Endodermal cell (in vitro differentiated cells): Measurements from ENCODE around the gene SLC35D2. TPM values are rescaled to one million over a fixed set of nuclear protein-coding genes. Genes with fewer than 3 reads are reported as not detected.
A peak's percentile ranks its signal among the peaks of the same experiment; 100 is the strongest.

Source experiments
- DNase-seq: peaks from one replicate; pipeline ENCODE4 v3.0.0-alpha.2; 2017
- H3K27ac ChIP-seq: 2 replicates; pipeline ENCODE4 v1.5.1; 2013; ENCODE audit warnings: mild to moderate bottlenecking, low read depth, low read length, moderate library complexity
- H3K27me3 ChIP-seq: 2 replicates; pipeline ENCODE4 v1.6.1; 2013; ENCODE audit warnings: mild to moderate bottlenecking, low read length, moderate library complexity; ENCODE audit not compliant: insufficient read depth, control insufficient read depth, poor library complexity, severe bottlenecking
- H3K36me3 ChIP-seq: 2 replicates; pipeline ENCODE4 v1.7.0; 2013; ENCODE audit warnings: mild to moderate bottlenecking, low read length, moderate library complexity; ENCODE audit not compliant: control insufficient read depth, insufficient read depth
- H3K4me1 ChIP-seq: one replicate; pipeline ENCODE4 v1.7.0; 2013; ENCODE audit warnings: low read length; ENCODE audit not compliant: control insufficient read depth, insufficient read depth
- H3K4me3 ChIP-seq: 2 replicates; pipeline ENCODE4 v1.5.1; 2013; ENCODE audit warnings: mild to moderate bottlenecking, low read length, moderate library complexity
- H3K9ac ChIP-seq: 2 replicates; pipeline ENCODE4 v1.6.1; 2013; ENCODE audit warnings: mild to moderate bottlenecking, low read length, moderate library complexity; ENCODE audit not compliant: poor library complexity, severe bottlenecking; ENCODE audit errors: extremely low read depth
- H3K9me3 ChIP-seq: 2 replicates; pipeline ENCODE4 v1.6.1; 2013; ENCODE audit warnings: mild to moderate bottlenecking, low read length, moderate library complexity; ENCODE audit not compliant: control insufficient read depth
- H3K27ac Mint-ChIP-seq: 2 replicates; pipeline ENCODE4 v1.8.0; 2020; ENCODE audit warnings: mixed read lengths
- H3K27me3 Mint-ChIP-seq: 2 replicates; pipeline ENCODE4 v1.8.0; 2021; ENCODE audit warnings: mild to moderate bottlenecking, mixed read lengths; ENCODE audit not compliant: insufficient read depth
- H3K36me3 Mint-ChIP-seq: 2 replicates; pipeline ENCODE4 v1.8.0; 2020; ENCODE audit warnings: low read depth, mixed read lengths
- H3K4me1 Mint-ChIP-seq: 2 replicates; pipeline ENCODE4 v1.8.0; 2020; ENCODE audit warnings: mixed read lengths
- H3K4me3 Mint-ChIP-seq: 2 replicates; pipeline ENCODE4 v1.8.0; 2020; ENCODE audit warnings: mild to moderate bottlenecking, moderate library complexity, mixed read lengths
- H3K9me3 Mint-ChIP-seq: 2 replicates; pipeline ENCODE4 v1.8.0; 2020; ENCODE audit warnings: mild to moderate bottlenecking, mixed read lengths
- WGBS, 2 experiments: methylation state at CpG; one replicate each; pipeline versions ENCODE4 v1.1.5 to v1.1.7; 2013; ENCODE audit warnings: missing lambda C conversion rate in 2 of 2, mixed read lengths in 1 of 2; ENCODE audit not compliant: insufficient coverage in 1 of 2, insufficient read length in 1 of 2; 5-methylcytosine and 5-hydroxymethylcytosine counted together
- total RNA-seq, 2 donors: library from RNA; stranded (reverse); fragmentation: NEBNext Ultra II Directional in 1 of 2; extraction: Animal tissue kit (Norgen Biotek cat#: 25700) in 1 of 2; gene quantifications; 2 replicates in 1 of 2; 3 replicates in 1 of 2; pipeline ENCODE4 v1.2.1, GENCODE V29; 2021
- TF ChIP-seq, protein P1 (sequence below): fragments of 200-600 bp; sonication (generic); conservative IDR thresholded peaks from 2 replicates; pipeline ENCODE4 v1.5.0; 2021; ENCODE audit warnings: antibody characterized with exemption, mild to moderate bottlenecking

Gene SLC35D2
- total RNA-seq, 2 donors from 2014 or later, result 31.9 to 36.2 TPM

DNA sequence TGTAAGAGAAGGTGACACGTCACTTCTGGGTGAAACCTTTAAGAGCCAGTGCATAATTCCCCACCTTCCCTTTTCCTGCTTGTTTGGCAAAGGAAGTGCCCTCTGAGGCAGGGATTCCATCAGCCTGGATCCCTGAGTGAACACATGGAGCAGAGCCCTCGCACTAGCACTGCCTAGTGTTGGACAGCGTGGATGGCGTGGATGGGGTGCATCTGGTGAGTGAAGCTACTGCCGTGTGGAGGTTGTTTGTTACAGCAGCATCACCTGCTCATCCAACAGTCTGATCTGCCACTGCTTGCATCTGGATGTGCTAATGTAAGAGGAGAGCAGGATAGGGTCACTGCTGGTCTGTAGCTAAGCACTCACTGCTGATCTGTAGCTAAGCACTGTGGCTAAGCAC lies 35.2 kb downstream of the SLC35D2 start:
- Histone ChIP-seq H3K9me3 (peaks cover 7% of the 10 kb centered on the region), H3K4me3 (no peak overlapping the region), H3K9ac (no peak overlapping the region), H3K27ac (no peak overlapping the region), H3K27me3 (no peaks in the 10 kb centered on the region), H3K4me1 (no peaks in the 10 kb centered on the region), H3K36me3 (peaks cover 14% of the 10 kb centered on the region)
- H3K4me3 Mint-ChIP-seq, result no peak overlapping the region
- no peak for DNase-seq
- H3K9me3 Mint-ChIP-seq, result peaks cover 6% of the 10 kb centered on the region
- H3K36me3 Mint-ChIP-seq, result peaks cover 25% of the 10 kb centered on the region
- peaks cover 12% of the 10 kb centered on the region for H3K4me1 Mint-ChIP-seq
- no peaks in the 10 kb centered on the region for H3K27me3 Mint-ChIP-seq
- H3K27ac Mint-ChIP-seq, result no peak overlapping the region
- 96 to 100% methylated on average over 2 to 5 of the region's 5 CpGs for WGBS, 2 experiments
- TF ChIP-seq, protein P1, sequence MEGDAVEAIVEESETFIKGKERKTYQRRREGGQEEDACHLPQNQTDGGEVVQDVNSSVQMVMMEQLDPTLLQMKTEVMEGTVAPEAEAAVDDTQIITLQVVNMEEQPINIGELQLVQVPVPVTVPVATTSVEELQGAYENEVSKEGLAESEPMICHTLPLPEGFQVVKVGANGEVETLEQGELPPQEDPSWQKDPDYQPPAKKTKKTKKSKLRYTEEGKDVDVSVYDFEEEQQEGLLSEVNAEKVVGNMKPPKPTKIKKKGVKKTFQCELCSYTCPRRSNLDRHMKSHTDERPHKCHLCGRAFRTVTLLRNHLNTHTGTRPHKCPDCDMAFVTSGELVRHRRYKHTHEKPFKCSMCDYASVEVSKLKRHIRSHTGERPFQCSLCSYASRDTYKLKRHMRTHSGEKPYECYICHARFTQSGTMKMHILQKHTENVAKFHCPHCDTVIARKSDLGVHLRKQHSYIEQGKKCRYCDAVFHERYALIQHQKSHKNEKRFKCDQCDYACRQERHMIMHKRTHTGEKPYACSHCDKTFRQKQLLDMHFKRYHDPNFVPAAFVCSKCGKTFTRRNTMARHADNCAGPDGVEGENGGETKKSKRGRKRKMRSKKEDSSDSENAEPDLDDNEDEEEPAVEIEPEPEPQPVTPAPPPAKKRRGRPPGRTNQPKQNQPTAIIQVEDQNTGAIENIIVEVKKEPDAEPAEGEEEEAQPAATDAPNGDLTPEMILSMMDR, result no peak

DNA sequence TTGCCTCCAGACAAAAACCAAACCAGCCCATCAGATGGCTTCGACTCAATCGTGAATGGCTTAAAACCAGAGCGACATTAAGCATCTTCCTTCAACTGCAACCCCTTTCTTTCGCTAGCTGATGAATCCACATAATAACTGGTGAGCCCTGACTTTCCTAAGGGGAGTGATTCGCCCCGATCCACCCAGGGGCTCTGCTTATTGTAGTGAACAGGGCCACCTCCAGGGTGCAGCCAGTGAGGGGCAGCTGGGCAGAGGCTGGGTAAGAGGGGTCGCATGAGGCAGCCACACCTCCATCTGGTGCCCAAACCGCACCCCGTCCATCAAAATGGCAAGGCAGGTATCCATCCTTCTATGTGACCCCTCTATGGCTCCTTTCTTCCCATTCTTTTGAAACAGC lies 38.0 kb downstream of the SLC35D2 start:
- H3K27ac ChIP-seq, result peak overlapping the region; percentile 89
- H3K9me3 Mint-ChIP-seq, result peaks cover 6% of the 10 kb centered on the region
- H3K4me3 ChIP-seq, result no peak overlapping the region
- no peak overlapping the region for H3K9ac ChIP-seq
- no peak for DNase-seq
- H3K4me1 Mint-ChIP-seq, result peaks cover 8% of the 10 kb centered on the region
- H3K4me1 ChIP-seq, result no peaks in the 10 kb centered on the region
- peaks cover 23% of the 10 kb centered on the region for H3K36me3 Mint-ChIP-seq
- no peak overlapping the region for H3K4me3 Mint-ChIP-seq
- no peaks in the 10 kb centered on the region for H3K27me3 ChIP-seq
- TF ChIP-seq, protein P1, result no peak
- H3K27ac Mint-ChIP-seq, result peak overlapping the region; percentile 9
- 92 to 94% methylated on average over 4 to 9 of the region's 9 CpGs for WGBS, 2 experiments
- peaks cover 23% of the 10 kb centered on the region for H3K36me3 ChIP-seq
- peaks cover 7% of the 10 kb centered on the region for H3K9me3 ChIP-seq
- H3K27me3 Mint-ChIP-seq, result no peaks in the 10 kb centered on the region

DNA sequence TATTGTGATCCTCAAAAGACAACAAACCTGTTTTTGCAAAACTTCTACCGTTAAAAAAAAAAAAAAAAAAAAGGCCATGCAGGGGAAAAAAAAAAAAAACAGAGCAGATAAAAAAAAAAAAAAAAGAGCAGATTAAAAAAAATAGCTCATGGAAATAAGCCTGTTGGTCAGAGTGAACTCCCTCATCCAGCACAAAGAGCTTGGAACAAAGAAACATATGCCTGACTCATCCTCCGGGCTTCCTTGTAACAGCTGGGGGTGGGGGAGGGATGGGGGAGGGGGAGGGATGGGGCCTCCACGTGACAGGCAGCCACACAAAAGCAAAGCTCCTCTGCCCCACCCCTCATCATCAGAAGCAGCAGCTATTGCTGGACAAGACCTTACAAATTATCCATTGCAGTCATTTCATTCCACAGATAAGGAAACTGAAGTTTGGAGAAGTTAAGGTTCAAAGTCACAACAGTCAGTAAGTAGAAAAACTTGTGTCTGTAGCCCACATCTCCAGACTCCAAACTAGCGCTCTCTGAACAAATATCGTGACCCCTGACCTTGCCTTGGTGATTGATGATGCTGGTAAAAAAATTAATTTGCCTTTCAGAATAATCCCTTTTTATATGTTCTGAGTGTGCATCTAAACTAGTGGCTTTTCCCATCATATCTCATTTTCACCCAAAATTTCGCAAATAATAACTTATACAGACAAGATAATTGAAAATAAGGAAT lies 38.9 kb downstream of the SLC35D2 start:
- Histone ChIP-seq H3K36me3 (peaks cover 23% of the 10 kb centered on the region), H3K27me3 (no peaks in the 10 kb centered on the region), H3K4me1 (peaks cover 1% of the 10 kb centered on the region), H3K9ac (no peak overlapping the region), H3K4me3 (no peak overlapping the region), H3K9me3 (peaks cover 7% of the 10 kb centered on the region), H3K27ac (peak overlapping the region; percentile 89)
- Mint-ChIP-seq H3K4me3 (no peak overlapping the region), H3K27ac (peak overlapping the region; percentile 85), H3K4me1 (peaks cover 12% of the 10 kb centered on the region), H3K27me3 (no peaks in the 10 kb centered on the region), H3K36me3 (peaks cover 23% of the 10 kb centered on the region), H3K9me3 (peaks cover 6% of the 10 kb centered on the region)
- peak; percentile 85 for DNase-seq
- WGBS, 2 experiments, result 95% methylated on average over 2 of the region's 6 CpGs; no CpG with 5 or more reads in 1 of the 2 experiments
- TF ChIP-seq, protein P1, result no peak
